Vagina (tissue), 2 donors: ENCODE measurements around the gene CDK16.

ENCODE experiments used
- CTCF ChIP-seq, 3 experiments: fragments of 450-650 bp in 2 of 3; fragments of 200-600 bp in 1 of 3; sonication (generic) in 1 of 3; IDR thresholded peaks; one replicate each; pipeline ENCODE4 v1.5.1; 2017 to 2019; ENCODE audit warnings: antibody characterized with exemption in 3 of 3, mild to moderate bottlenecking in 2 of 3, moderate library complexity in 2 of 3
- POLR2AphosphoS5 ChIP-seq, 2 donors: sonication (generic); formaldehyde crosslinking; IDR thresholded peaks; one replicate each; pipeline ENCODE4 v1.9.0; 2017; ENCODE audit warnings: antibody characterized with exemption in 2 of 2, mild to moderate bottlenecking in 2 of 2, low read depth in 1 of 2; ENCODE audit not compliant: insufficient read depth in 1 of 2

- no peak for TF ChIP-seq POLR2AphosphoS5 (IDR thresholded peaks at IDR 0.05; ENCODE audit: insufficient read depth in 1 of 2, low read depth in 1 of 2)
- no peak for TF ChIP-seq CTCF (IDR thresholded peaks at IDR 0.05)
Observed at GRCh38 chrX:47216393-47216925, 2.0 kb upstream of the CDK16 start.
